ENCODE data around the gene ZNF428.
A peak's percentile ranks its signal among the peaks of the same experiment; 100 is the strongest.
"Not testable (repeated sequence)": the region's sequence is repeated elsewhere in the genome, so short reads cannot be mapped to it uniquely, and the experiment has no call there.

The ZNF428 gene

DNA sequence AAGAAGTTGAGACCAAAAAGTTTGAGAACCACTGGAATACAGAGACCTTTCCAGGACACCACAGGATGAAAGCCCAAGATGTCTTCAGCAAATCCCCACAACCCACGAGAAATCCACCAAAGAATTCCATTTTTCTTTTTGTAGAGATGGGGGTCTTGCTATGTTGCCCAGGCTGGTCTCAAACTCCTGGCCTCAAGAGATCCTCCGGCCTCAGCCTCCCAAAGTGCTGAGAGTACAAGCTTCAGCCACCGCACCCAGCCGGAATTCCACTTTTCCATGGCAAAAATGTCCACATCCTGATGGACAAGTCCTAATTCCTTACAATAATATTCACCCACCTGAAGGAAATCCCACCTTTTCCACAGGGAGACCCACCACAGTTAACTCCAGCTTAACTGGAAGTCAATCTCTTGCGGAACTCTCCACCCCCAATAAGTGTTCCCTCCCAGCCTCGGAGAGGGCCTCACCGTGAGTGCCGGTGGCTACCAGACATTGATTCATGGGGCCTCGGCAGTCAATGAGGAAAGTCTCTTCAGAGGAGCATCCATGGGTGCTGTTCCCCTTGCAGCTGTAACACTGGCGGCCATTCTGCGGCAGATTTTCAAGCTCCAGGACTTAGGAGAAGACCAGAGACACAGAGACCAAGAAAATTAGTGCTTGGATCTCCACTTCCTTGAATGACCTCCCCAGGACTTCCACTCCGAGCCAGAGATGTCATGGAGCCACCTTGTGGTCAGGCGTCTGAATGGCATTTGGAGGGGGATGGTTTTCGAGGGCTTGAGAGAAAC is 32.5 kb upstream of the ZNF428 start:
- DNase-seq (ENCODE audit: low read depth) = no peak
- TF ChIP-seq, protein P1, sequence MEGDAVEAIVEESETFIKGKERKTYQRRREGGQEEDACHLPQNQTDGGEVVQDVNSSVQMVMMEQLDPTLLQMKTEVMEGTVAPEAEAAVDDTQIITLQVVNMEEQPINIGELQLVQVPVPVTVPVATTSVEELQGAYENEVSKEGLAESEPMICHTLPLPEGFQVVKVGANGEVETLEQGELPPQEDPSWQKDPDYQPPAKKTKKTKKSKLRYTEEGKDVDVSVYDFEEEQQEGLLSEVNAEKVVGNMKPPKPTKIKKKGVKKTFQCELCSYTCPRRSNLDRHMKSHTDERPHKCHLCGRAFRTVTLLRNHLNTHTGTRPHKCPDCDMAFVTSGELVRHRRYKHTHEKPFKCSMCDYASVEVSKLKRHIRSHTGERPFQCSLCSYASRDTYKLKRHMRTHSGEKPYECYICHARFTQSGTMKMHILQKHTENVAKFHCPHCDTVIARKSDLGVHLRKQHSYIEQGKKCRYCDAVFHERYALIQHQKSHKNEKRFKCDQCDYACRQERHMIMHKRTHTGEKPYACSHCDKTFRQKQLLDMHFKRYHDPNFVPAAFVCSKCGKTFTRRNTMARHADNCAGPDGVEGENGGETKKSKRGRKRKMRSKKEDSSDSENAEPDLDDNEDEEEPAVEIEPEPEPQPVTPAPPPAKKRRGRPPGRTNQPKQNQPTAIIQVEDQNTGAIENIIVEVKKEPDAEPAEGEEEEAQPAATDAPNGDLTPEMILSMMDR (IDR thresholded peaks at IDR 0.05; ENCODE audit: control insufficient read depth, extremely low read depth, insufficient read depth) = peak; percentile 57
- no peak overlapping the region for H3K4me3 ChIP-seq (ENCODE audit: low read depth, low read length)

DNA sequence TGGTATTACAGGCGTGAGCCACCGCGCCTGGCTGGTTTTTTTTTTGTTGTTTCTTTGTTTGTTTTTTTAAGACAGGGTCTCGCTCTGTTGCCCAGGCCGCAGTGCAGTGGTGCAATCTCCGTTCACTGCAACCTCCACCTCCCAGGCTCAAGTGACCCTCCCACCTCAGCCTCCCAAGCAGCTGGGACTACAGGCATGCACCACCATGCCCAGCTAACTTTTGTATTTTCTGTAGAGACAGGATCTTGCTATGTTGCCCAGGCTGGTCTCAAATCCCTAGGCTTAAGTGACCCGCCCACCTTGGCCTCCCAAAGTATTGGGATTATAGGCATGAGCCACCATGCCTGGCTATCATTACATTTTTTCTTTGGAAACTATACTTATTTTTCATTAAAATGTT is 30.8 kb upstream of the ZNF428 start:
- not testable (repeated sequence) for DNase-seq (ENCODE audit: low read depth); H3K4me3 ChIP-seq (ENCODE audit: low read depth, low read length)

DNA sequence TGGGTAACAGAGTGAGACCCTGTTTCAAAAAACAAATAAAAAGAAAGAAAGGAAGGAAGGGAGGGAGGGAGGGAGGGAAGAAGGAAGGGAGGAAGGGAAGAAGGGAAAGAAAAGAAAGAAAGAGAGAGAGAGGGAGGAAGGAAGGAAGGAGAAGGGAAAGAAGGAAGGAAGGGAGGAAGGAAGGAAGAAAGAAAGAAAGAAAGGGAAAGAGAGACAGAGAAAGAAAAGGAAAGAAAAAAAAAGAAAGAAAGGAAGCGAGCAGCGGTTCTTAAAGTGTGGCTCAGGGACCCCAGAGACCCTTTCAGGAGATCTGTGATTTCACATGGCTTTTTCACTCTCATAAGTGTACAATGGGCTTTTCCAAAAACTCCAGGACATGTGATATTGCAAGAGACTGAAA is 30.1 kb upstream of the ZNF428 start:
- no peak for DNase-seq (ENCODE audit: low read depth)
- TF ChIP-seq, protein P1 (IDR thresholded peaks at IDR 0.05; ENCODE audit: control insufficient read depth, extremely low read depth, insufficient read depth) = no peak
- no peak overlapping the region for H3K4me3 ChIP-seq (ENCODE audit: low read depth, low read length)

DNA sequence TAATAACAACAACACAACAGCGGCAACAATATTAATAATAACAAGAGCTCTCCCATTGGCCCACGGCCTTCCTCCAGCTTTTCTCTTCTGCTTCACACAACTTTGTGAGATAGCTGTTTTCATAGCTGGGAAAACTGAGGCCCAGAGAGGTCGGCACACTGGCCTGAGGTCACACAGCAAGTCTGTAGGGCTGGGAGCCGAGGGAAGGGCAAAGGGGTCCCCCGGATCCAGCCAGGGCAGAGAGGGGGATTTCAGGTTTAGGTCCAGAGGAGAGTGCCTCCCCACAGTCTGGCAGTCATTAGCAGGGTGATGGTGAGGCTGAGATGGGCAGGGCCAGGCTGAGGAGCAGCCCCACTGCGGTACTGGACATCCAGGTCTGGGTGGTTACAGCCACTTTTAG is 29.2 kb upstream of the ZNF428 start:
- DNase-seq (ENCODE audit: low read depth) = no peak
- no peak overlapping the region for H3K4me3 ChIP-seq (ENCODE audit: low read depth, low read length)
- TF ChIP-seq, protein P1 (IDR thresholded peaks at IDR 0.05; ENCODE audit: control insufficient read depth, extremely low read depth, insufficient read depth) = no peak

DNA sequence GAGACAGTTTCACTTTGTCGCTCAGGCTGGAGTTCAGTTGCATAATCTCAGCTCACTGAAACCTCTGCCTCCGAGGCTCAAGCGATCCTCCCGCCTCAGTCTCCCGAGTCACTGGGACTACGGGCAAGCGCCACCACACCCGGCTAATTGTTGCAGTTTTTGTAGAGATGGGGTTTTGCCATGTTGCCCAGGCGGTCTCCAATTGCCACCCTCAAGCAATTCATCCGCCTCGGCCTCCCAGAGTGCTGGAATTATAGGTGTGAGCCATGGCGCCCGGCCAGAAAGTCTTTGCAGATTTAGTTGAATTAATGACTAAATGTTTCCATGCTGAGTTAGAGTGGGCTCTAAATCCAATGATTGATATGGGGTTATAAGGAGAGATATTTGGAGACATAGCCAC is 24.8 kb upstream of the ZNF428 start:
- no peak for DNase-seq (ENCODE audit: low read depth)
- H3K4me3 ChIP-seq (ENCODE audit: low read depth, low read length) = no peak overlapping the region
- TF ChIP-seq, protein P1 (IDR thresholded peaks at IDR 0.05; ENCODE audit: control insufficient read depth, extremely low read depth, insufficient read depth) = no peak

DNA sequence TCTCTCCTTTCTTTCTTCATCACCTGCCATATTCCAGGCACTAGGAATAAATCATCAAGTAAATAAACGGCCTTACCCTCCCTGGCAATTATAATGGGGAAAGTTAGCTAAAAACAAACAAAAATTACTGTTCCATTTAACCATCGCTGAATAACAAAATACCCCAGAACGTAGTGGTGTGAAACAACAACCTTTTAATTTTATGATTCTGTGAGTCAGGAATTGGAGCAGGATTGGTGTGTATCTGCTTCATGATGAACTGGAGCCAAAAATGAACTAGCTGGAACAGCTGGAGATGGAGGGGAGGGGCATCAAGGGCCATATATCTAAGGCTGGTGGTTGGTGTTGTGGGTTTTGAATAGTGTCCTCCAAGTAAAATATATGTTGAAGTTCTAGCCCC is 23.9 kb upstream of the ZNF428 start:
- no peak for DNase-seq (ENCODE audit: low read depth)
- TF ChIP-seq, protein P1 (IDR thresholded peaks at IDR 0.05; ENCODE audit: control insufficient read depth, extremely low read depth, insufficient read depth) = no peak
- no peak overlapping the region for H3K4me3 ChIP-seq (ENCODE audit: low read depth, low read length)

DNA sequence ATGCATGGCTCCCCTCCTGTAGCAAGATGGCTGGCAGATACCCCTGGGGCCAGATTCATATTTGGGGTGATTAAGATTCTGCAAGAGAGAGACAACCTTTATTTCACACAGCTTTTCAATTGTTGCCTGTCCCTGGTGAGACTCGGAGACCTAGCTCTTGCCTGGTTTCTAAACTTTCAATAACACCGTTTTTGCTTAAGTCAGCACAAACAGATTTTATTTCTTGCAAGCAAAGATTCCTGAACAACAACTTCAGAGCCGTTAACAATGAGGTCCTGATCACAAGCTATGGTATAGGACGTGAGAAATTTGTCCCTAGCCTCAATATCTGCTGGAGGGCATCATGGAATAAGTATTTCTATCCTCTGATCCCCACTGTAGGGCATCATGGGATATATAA is 23.1 kb upstream of the ZNF428 start:
- DNase-seq (ENCODE audit: low read depth) = no peak
- TF ChIP-seq, protein P1 (IDR thresholded peaks at IDR 0.05; ENCODE audit: control insufficient read depth, extremely low read depth, insufficient read depth) = no peak

More for the DNA sequence above, 23.1 kb upstream of the ZNF428 start:
- H3K4me3 ChIP-seq (ENCODE audit: low read depth, low read length) = no peak overlapping the region
